HG02763 (cell line): ENCODE measurements around the gene PPP1R13B.
"Not testable (repeated sequence)": the region's sequence is repeated elsewhere in the genome, so short reads cannot be mapped to it uniquely, and the experiment has no call there.

Source experiments
- ATAC-seq: cut with Tn5 transposase; IDR thresholded peaks from one replicate; pipeline ENCODE4 v1.9.1; 2021; ENCODE audit warnings: mild to moderate bottlenecking, moderate library complexity; ENCODE audit not compliant: unreplicated experiment

Gene PPP1R13B

GRCh38 chr14:103861413-103862392 lies 14.3 kb upstream of the PPP1R13B start:
- no peak for ATAC-seq

- ATAC-seq = no peak
Measured at GRCh38 chr14:103859416-103860202, 12.2 kb upstream of the PPP1R13B start.

GRCh38 chr14:103858063-103858781 lies 10.8 kb upstream of the PPP1R13B start:
- no peak for ATAC-seq

GRCh38 chr14:103857256-103857655 lies 9.9 kb upstream of the PPP1R13B start:
- ATAC-seq = no peak

- no peak for ATAC-seq
Measured at GRCh38 chr14:103856607-103857006, 9.2 kb upstream of the PPP1R13B start.

GRCh38 chr14:103856105-103856504 lies 8.7 kb upstream of the PPP1R13B start:
- ATAC-seq = no peak

- ATAC-seq = no peak
Measured at GRCh38 chr14:103855734-103856095, 8.3 kb upstream of the PPP1R13B start.

- no peak for ATAC-seq
Measured at GRCh38 chr14:103854822-103855733, 7.7 kb upstream of the PPP1R13B start.

- no peak for ATAC-seq
Measured at GRCh38 chr14:103854017-103854808, 6.8 kb upstream of the PPP1R13B start.

- no peak for ATAC-seq
Measured at GRCh38 chr14:103849151-103849886, 1.9 kb upstream of the PPP1R13B start.

- ATAC-seq = no peak
Measured at GRCh38 chr14:103848175-103849077, 1.1 kb upstream of the PPP1R13B start.

- peak; percentile 28 for ATAC-seq
Measured at GRCh38 chr14:103846543-103847450, 578 bp downstream of the PPP1R13B start.

GRCh38 chr14:103846097-103846496 lies 1.3 kb downstream of the PPP1R13B start:
- no peak for ATAC-seq

GRCh38 chr14:103845327-103845726 lies 2.0 kb downstream of the PPP1R13B start:
- no peak for ATAC-seq

- not testable (repeated sequence) for ATAC-seq
Measured at GRCh38 chr14:103841265-103841664, 6.1 kb downstream of the PPP1R13B start.

- ATAC-seq = no peak
Measured at GRCh38 chr14:103840014-103840413, 7.4 kb downstream of the PPP1R13B start.

- no peak for ATAC-seq
Measured at GRCh38 chr14:103839579-103839978, 7.8 kb downstream of the PPP1R13B start.
